Breast epithelium (tissue), 3 donors: ENCODE measurements around the gene AOPEP.

Experiments
- CTCF ChIP-seq, 3 donors: fragments of 450-650 bp; IDR thresholded peaks; one replicate each; pipeline ENCODE4 v1.5.1; 2016 to 2017; ENCODE audit warnings: antibody characterized with exemption in 3 of 3, mild to moderate bottlenecking in 3 of 3, moderate library complexity in 3 of 3
- POLR2A ChIP-seq: fragments of 450-650 bp; IDR thresholded peaks from one replicate; pipeline ENCODE4 v1.6.1; 2016; ENCODE audit warnings: antibody characterized with exemption, mild to moderate bottlenecking, moderate library complexity

GRCh38 chr9:94993160-94993820 lies 266.8 kb downstream of the AOPEP start:
- TF ChIP-seq CTCF (IDR thresholded peaks at IDR 0.05) (no peak), POLR2A (no peak)
